Neural cell (in vitro differentiated cells): ENCODE data around the gene CEP85L.

Experiments used
- CTCF ChIP-seq: fragments of 450-650 bp; IDR thresholded peaks from 2 replicates; pipeline ENCODE4 v1.5.1; 2014; ENCODE audit warnings: antibody characterized with exemption, mild to moderate bottlenecking, moderate library complexity; ENCODE audit not compliant: poor library complexity, severe bottlenecking
- EP300 ChIP-seq: fragments of 450-650 bp; conservative IDR thresholded peaks from 2 replicates; pipeline ENCODE4 v1.6.1; 2014; ENCODE audit warnings: antibody characterized with exemption, mild to moderate bottlenecking, moderate library complexity; ENCODE audit not compliant: poor library complexity, severe bottlenecking
- EZH2 ChIP-seq: fragments of 200-600, 300-800 bp; shearing (Covaris generic), sonication (generic); IDR thresholded peaks from 2 replicates; pipeline ENCODE4 v1.6.1; 2014; ENCODE audit warnings: antibody characterized with exemption, low read length, borderline replicate concordance, mild to moderate bottlenecking; ENCODE audit not compliant: insufficient read depth, poor library complexity, severe bottlenecking
- MXI1 ChIP-seq: fragments of 450-650 bp; conservative IDR thresholded peaks from 2 replicates; pipeline ENCODE4 v1.6.1; 2014; ENCODE audit warnings: antibody characterized with exemption, mild to moderate bottlenecking; ENCODE audit not compliant: poor library complexity, severe bottlenecking
- POLR2AphosphoS5 ChIP-seq: IDR thresholded peaks from 2 replicates; pipeline ENCODE4 v1.6.1; 2012
- RAD21 ChIP-seq: fragments of 450-650 bp; conservative IDR thresholded peaks from 2 replicates; pipeline ENCODE4 v1.6.1; 2014; ENCODE audit warnings: antibody characterized with exemption, mild to moderate bottlenecking, moderate library complexity
- REST ChIP-seq: IDR thresholded peaks from 2 replicates; pipeline ENCODE4 v1.6.1; 2012; ENCODE audit warnings: borderline replicate concordance
- SMC3 ChIP-seq: fragments of 450-650 bp; conservative IDR thresholded peaks from 2 replicates; pipeline ENCODE4 v1.6.1; 2014; ENCODE audit warnings: antibody characterized with exemption, mild to moderate bottlenecking, moderate library complexity; ENCODE audit not compliant: poor library complexity
- TAF1 ChIP-seq: IDR thresholded peaks from 2 replicates; pipeline ENCODE4 v1.6.1; 2012; ENCODE audit warnings: low read depth

GRCh38 chr6:118546164-118546879 is 105.1 kb downstream of the CEP85L start:
- TF ChIP-seq EZH2 (no peak), CTCF (no peak), TAF1 (no peak), EP300 (no peak), POLR2AphosphoS5 (no peak), MXI1 (no peak), SMC3 (no peak), RAD21 (no peak), REST (no peak)
